OCI-LY7 (cell line): ENCODE measurements around the gene IQGAP3.
A peak's percentile ranks its signal among the peaks of the same experiment; 100 is the strongest.

Experiments used
- CTCF ChIP-seq: fragments of 200-600 bp; sonication (generic); conservative IDR thresholded peaks from 2 replicates; pipeline ENCODE4 v1.5.1; 2014; ENCODE audit warnings: mild to moderate bottlenecking, antibody characterized with exemption, low read length, moderate library complexity, mixed read lengths
- EZH2phosphoT487 ChIP-seq: fragments of 200-600 bp; sonication (generic); IDR thresholded peaks from 2 replicates; pipeline ENCODE4 v1.6.1; 2018; ENCODE audit warnings: low read depth, borderline replicate concordance, mild to moderate bottlenecking, mixed run types, antibody characterized with exemption, low read length, moderate library complexity, mixed read lengths

DNA sequence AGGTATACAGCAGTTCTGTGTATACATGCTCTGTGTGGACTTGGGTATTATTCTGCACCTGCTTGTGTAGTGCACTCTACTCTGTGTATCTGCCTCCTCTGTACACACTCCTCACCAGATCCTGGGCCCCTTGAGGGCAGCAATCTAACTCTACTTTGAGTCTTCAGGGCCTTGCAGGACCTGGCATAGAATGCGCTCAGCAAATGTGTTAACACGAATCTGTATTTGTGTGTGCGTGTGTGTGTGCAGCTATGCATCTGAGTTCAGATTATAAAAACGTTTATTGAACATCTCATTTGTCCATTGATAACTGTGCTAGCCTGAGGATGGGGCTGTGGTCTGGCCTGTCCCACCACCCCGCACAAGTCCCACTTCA lies 67.9 kb downstream of the IQGAP3 start:
- TF ChIP-seq CTCF: peak; percentile 19; the same call in 1 of the 2 replicates
- no peak for TF ChIP-seq EZH2phosphoT487
